Glutamatergic neuron (in vitro differentiated cells): ENCODE measurements around the gene AMBN. TPM values are rescaled to one million over a fixed set of nuclear protein-coding genes. Genes with fewer than 3 reads are reported as not detected.
"Not testable (repeated sequence)": the region's sequence is repeated elsewhere in the genome, so short reads cannot be mapped to it uniquely, and the experiment has no call there.

ENCODE experiments used
- DNase-seq: peaks from one replicate; pipeline ENCODE4 v3.0.0; 2022
- H3K27ac Mint-ChIP-seq: one replicate; pipeline ENCODE4 v1.8.0; 2020; ENCODE audit warnings: mild to moderate bottlenecking, mixed read lengths, inconsistent platforms; ENCODE audit not compliant: unreplicated experiment
- H3K27me3 Mint-ChIP-seq: one replicate; pipeline ENCODE4 v1.8.0; 2020; ENCODE audit warnings: mild to moderate bottlenecking, moderate library complexity, mixed read lengths, inconsistent platforms; ENCODE audit not compliant: unreplicated experiment
- H3K36me3 Mint-ChIP-seq: one replicate; pipeline ENCODE4 v1.8.0; 2020; ENCODE audit warnings: mild to moderate bottlenecking, mixed read lengths, inconsistent platforms; ENCODE audit not compliant: unreplicated experiment
- H3K4me1 Mint-ChIP-seq: one replicate; pipeline ENCODE4 v1.8.0; 2020; ENCODE audit warnings: mild to moderate bottlenecking, low read depth, mixed read lengths, inconsistent platforms; ENCODE audit not compliant: unreplicated experiment
- H3K4me3 Mint-ChIP-seq: one replicate; pipeline ENCODE4 v1.8.0; 2020; ENCODE audit warnings: mild to moderate bottlenecking, mixed read lengths, inconsistent platforms; ENCODE audit not compliant: unreplicated experiment
- H3K9me3 Mint-ChIP-seq: one replicate; pipeline ENCODE4 v1.8.0; 2020; ENCODE audit warnings: mild to moderate bottlenecking, moderate library complexity, mixed read lengths, inconsistent platforms; ENCODE audit not compliant: unreplicated experiment
- CTCF ChIP-seq: fragments of 200-600 bp; sonication (generic); IDR thresholded peaks from one replicate; pipeline ENCODE4 v1.5.0; 2021; ENCODE audit not compliant: partially characterized antibody, unreplicated experiment
- total RNA-seq: library from RNA; stranded (reverse); fragmentation: NEBNext Ultra II Directional; extraction: Animal tissue kit (Norgen Biotek cat#: 25700); gene quantifications from one replicate; pipeline ENCODE4 v1.2.1, GENCODE V29; 2021; ENCODE audit not compliant: unreplicated experiment

Gene AMBN
- total RNA-seq, 1 donor from 2014 or later, result not detected

- no peak for DNase-seq
- Mint-ChIP-seq H3K27ac (no peak overlapping the region), H3K4me3 (no peak overlapping the region), H3K4me1 (peaks cover 3% of the 10 kb centered on the region), H3K27me3 (peaks cover 2% of the 10 kb centered on the region), H3K9me3 (no peaks in the 10 kb centered on the region), H3K36me3 (no peaks in the 10 kb centered on the region)
- no peak for TF ChIP-seq CTCF
Measured at GRCh38 chr4:70637239-70637913, 45.3 kb downstream of the AMBN start.

- Mint-ChIP-seq H3K27me3 (peaks cover 2% of the 10 kb centered on the region), H3K4me3 (no peak overlapping the region), H3K9me3 (no peaks in the 10 kb centered on the region), H3K4me1 (peaks cover 3% of the 10 kb centered on the region), H3K27ac (no peak overlapping the region), H3K36me3 (no peaks in the 10 kb centered on the region)
- DNase-seq, result no peak
- TF ChIP-seq CTCF, result no peak
Measured at GRCh38 chr4:70640192-70640591, 48.1 kb downstream of the AMBN start.

GRCh38 chr4:70650741-70651140 is 58.7 kb downstream of the AMBN start:
- H3K27me3 Mint-ChIP-seq, H3K9me3 Mint-ChIP-seq, DNase-seq, H3K27ac Mint-ChIP-seq, H3K4me1 Mint-ChIP-seq, H3K4me3 Mint-ChIP-seq, H3K36me3 Mint-ChIP-seq: not testable (repeated sequence)

GRCh38 chr4:70651864-70652506 is 59.9 kb downstream of the AMBN start:
- Mint-ChIP-seq H3K4me3 (no peak overlapping the region), H3K9me3 (no peaks in the 10 kb centered on the region), H3K36me3 (no peaks in the 10 kb centered on the region), H3K27me3 (no peaks in the 10 kb centered on the region), H3K4me1 (no peaks in the 10 kb centered on the region), H3K27ac (no peak overlapping the region)
- peak; percentile 49 for TF ChIP-seq CTCF
- DNase-seq, result no peak

- H3K4me3 Mint-ChIP-seq, result no peak overlapping the region
- no peaks in the 10 kb centered on the region for H3K9me3 Mint-ChIP-seq
- H3K27ac Mint-ChIP-seq, result no peak overlapping the region
- no peaks in the 10 kb centered on the region for H3K36me3 Mint-ChIP-seq
- no peaks in the 10 kb centered on the region for H3K27me3 Mint-ChIP-seq
- no peaks in the 10 kb centered on the region for H3K4me1 Mint-ChIP-seq
- DNase-seq, result no peak
- no peak for TF ChIP-seq CTCF
Measured at GRCh38 chr4:70654605-70655011, 62.6 kb downstream of the AMBN start.

Other genes starting within 250 kb of the AMBN start
- not detected for gene SMR3A, start 231.5 kb upstream of the AMBN start, total RNA-seq
- not detected for gene SMR3B, start 209.1 kb upstream of the AMBN start, total RNA-seq
- gene OPRPN, start 194.3 kb upstream of the AMBN start, total RNA-seq, result not detected
- not detected for gene MUC7, start 120.1 kb upstream of the AMBN start, total RNA-seq
- not detected for gene AMTN, start 73.7 kb upstream of the AMBN start, total RNA-seq
- not detected for gene ENAM, start 36.5 kb downstream of the AMBN start, total RNA-seq
- gene JCHAIN, start 74.3 kb downstream of the AMBN start, total RNA-seq, result not detected
- 23.5 TPM for gene UTP3, start 96.3 kb downstream of the AMBN start, total RNA-seq
- 291 TPM for gene RUFY3, start 129.7 kb downstream of the AMBN start, total RNA-seq
- 61.1 TPM for gene GRSF1, start 247.6 kb downstream of the AMBN start, total RNA-seq